Neuron (in vitro differentiated cells): Measurements from ENCODE around the gene STARD10.
"Not testable (repeated sequence)": the region's sequence is repeated elsewhere in the genome, so short reads cannot be mapped to it uniquely, and the experiment has no call there.

Source experiments
- H2AFZ ChIP-seq: one replicate; pipeline ENCODE4 v1.6.1; 2013; ENCODE audit warnings: low read depth, mild to moderate bottlenecking, inconsistent platforms, low read length, moderate library complexity
- H3K27me3 ChIP-seq: one replicate; pipeline ENCODE4 v1.6.1; 2013; ENCODE audit warnings: low read length; ENCODE audit not compliant: insufficient read depth
- H3K36me3 ChIP-seq: one replicate; pipeline ENCODE4 v1.6.1; 2013; ENCODE audit warnings: low read length; ENCODE audit not compliant: insufficient read depth
- H3K4me1 ChIP-seq: one replicate; pipeline ENCODE4 v1.6.1; 2013; ENCODE audit warnings: low read length; ENCODE audit not compliant: insufficient read depth
- H3K4me3 ChIP-seq: 2 replicates; pipeline ENCODE4 v1.5.1; 2013; ENCODE audit warnings: mild to moderate bottlenecking, low read length, moderate library complexity
- H3K9me3 ChIP-seq: one replicate; pipeline ENCODE4 v1.6.1; 2013; ENCODE audit warnings: low read length

The STARD10 gene

GRCh38 chr11:72831521-72832300 is 37.9 kb upstream of the STARD10 start:
- no peak overlapping the region for H3K4me3 ChIP-seq
- no peaks in the 10 kb centered on the region for H3K27me3 ChIP-seq
- peaks cover 4% of the 10 kb centered on the region for H3K4me1 ChIP-seq
- no peak overlapping the region for H2AFZ ChIP-seq
- no peaks in the 10 kb centered on the region for H3K36me3 ChIP-seq
- H3K9me3 ChIP-seq = no peaks in the 10 kb centered on the region

GRCh38 chr11:72829884-72830533 is 36.2 kb upstream of the STARD10 start:
- H3K9me3 ChIP-seq = no peaks in the 10 kb centered on the region
- no peak overlapping the region for H3K4me3 ChIP-seq
- H2AFZ ChIP-seq = no peak overlapping the region
- H3K27me3 ChIP-seq = no peaks in the 10 kb centered on the region
- no peaks in the 10 kb centered on the region for H3K36me3 ChIP-seq
- peaks cover 4% of the 10 kb centered on the region for H3K4me1 ChIP-seq

- Histone ChIP-seq H3K4me3 (no peak overlapping the region), H3K9me3 (no peaks in the 10 kb centered on the region), H3K4me1 (peaks cover 4% of the 10 kb centered on the region), H3K36me3 (no peaks in the 10 kb centered on the region), H2AFZ (no peak overlapping the region), H3K27me3 (no peaks in the 10 kb centered on the region)
Measured at GRCh38 chr11:72829178-72829577, 35.3 kb upstream of the STARD10 start.

GRCh38 chr11:72828692-72829101 is 34.9 kb upstream of the STARD10 start:
- Histone ChIP-seq H2AFZ (no peak overlapping the region), H3K4me1 (peaks cover 4% of the 10 kb centered on the region), H3K4me3 (no peak overlapping the region), H3K27me3 (no peaks in the 10 kb centered on the region), H3K9me3 (no peaks in the 10 kb centered on the region), H3K36me3 (no peaks in the 10 kb centered on the region)

- no peaks in the 10 kb centered on the region for H3K36me3 ChIP-seq
- H3K9me3 ChIP-seq = no peaks in the 10 kb centered on the region
- H3K27me3 ChIP-seq = no peaks in the 10 kb centered on the region
- no peak overlapping the region for H3K4me3 ChIP-seq
- no peak overlapping the region for H2AFZ ChIP-seq
- H3K4me1 ChIP-seq = peaks cover 4% of the 10 kb centered on the region
Measured at GRCh38 chr11:72828081-72828567, 34.3 kb upstream of the STARD10 start.

GRCh38 chr11:72827656-72828055 is 33.8 kb upstream of the STARD10 start:
- H3K27me3 ChIP-seq, H3K4me3 ChIP-seq: not testable (repeated sequence)

GRCh38 chr11:72826942-72827480 is 33.2 kb upstream of the STARD10 start:
- H3K9me3 ChIP-seq = no peaks in the 10 kb centered on the region
- H3K27me3 ChIP-seq = no peaks in the 10 kb centered on the region
- peaks cover 8% of the 10 kb centered on the region for H3K4me1 ChIP-seq
- no peak overlapping the region for H3K4me3 ChIP-seq
- H3K36me3 ChIP-seq = no peaks in the 10 kb centered on the region
- H2AFZ ChIP-seq = no peak overlapping the region

More at GRCh38 chr11:72827656-72828055, 33.8 kb upstream of the STARD10 start:
- not testable (repeated sequence) for H3K9me3 ChIP-seq, H3K36me3 ChIP-seq, H3K4me1 ChIP-seq, H2AFZ ChIP-seq

- H3K9me3 ChIP-seq = no peaks in the 10 kb centered on the region
- no peak overlapping the region for H3K4me3 ChIP-seq
- peaks cover 9% of the 10 kb centered on the region for H3K4me1 ChIP-seq
- H2AFZ ChIP-seq = no peak overlapping the region
- no peaks in the 10 kb centered on the region for H3K27me3 ChIP-seq
- H3K36me3 ChIP-seq = no peaks in the 10 kb centered on the region
Measured at GRCh38 chr11:72826191-72826941, 32.5 kb upstream of the STARD10 start.

GRCh38 chr11:72825661-72826060 is 31.8 kb upstream of the STARD10 start:
- H3K27me3 ChIP-seq = no peaks in the 10 kb centered on the region
- no peaks in the 10 kb centered on the region for H3K36me3 ChIP-seq
- H2AFZ ChIP-seq = no peak overlapping the region

GRCh38 chr11:72824811-72825505 is 31.1 kb upstream of the STARD10 start:
- H3K4me1 ChIP-seq = peaks cover 13% of the 10 kb centered on the region
- H3K4me3 ChIP-seq = no peak overlapping the region
- no peaks in the 10 kb centered on the region for H3K9me3 ChIP-seq
- H3K36me3 ChIP-seq = no peaks in the 10 kb centered on the region
- no peaks in the 10 kb centered on the region for H3K27me3 ChIP-seq
- H2AFZ ChIP-seq = no peak overlapping the region

More at GRCh38 chr11:72825661-72826060, 31.8 kb upstream of the STARD10 start:
- Histone ChIP-seq H3K4me3 (no peak overlapping the region), H3K9me3 (no peaks in the 10 kb centered on the region), H3K4me1 (peaks cover 13% of the 10 kb centered on the region)

GRCh38 chr11:72824020-72824419 is 30.2 kb upstream of the STARD10 start:
- H2AFZ ChIP-seq = no peak overlapping the region
- no peaks in the 10 kb centered on the region for H3K9me3 ChIP-seq
- H3K36me3 ChIP-seq = no peaks in the 10 kb centered on the region
- no peaks in the 10 kb centered on the region for H3K27me3 ChIP-seq
- H3K4me3 ChIP-seq = no peak overlapping the region
- peaks cover 13% of the 10 kb centered on the region for H3K4me1 ChIP-seq

GRCh38 chr11:72823105-72823804 is 29.4 kb upstream of the STARD10 start:
- H2AFZ ChIP-seq = no peak overlapping the region
- H3K36me3 ChIP-seq = no peaks in the 10 kb centered on the region
- no peaks in the 10 kb centered on the region for H3K9me3 ChIP-seq
- no peak overlapping the region for H3K4me3 ChIP-seq
- no peaks in the 10 kb centered on the region for H3K27me3 ChIP-seq
- peaks cover 13% of the 10 kb centered on the region for H3K4me1 ChIP-seq
